Measurements from ENCODE around the gene HACD2. TPM values are rescaled to one million over a fixed set of nuclear protein-coding genes. Genes with fewer than 3 reads are reported as not detected.

The HACD2 gene
- total RNA-seq, 1 donor from 2014 or later, result 34.3 TPM

DNA sequence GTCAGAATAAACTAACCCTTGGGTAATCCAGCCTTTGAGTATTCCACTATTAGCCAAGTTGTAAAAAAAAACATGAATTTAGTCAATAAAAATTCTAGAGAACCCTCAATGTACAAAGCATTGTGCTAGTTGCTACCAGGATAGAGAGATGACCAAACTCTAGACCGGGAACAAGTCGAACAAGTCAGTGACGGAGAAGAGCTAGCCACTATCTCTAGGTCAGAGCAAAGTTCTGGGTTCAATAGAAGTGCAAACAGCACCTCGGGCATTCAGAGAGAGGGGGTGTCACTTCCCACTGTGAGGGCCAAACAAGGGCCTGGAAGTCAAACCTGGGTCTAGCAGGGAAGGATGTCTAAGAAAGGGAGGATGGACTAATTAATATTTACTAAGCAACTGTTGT is 133.7 kb downstream of the HACD2 start:
- TF ChIP-seq, protein P1, sequence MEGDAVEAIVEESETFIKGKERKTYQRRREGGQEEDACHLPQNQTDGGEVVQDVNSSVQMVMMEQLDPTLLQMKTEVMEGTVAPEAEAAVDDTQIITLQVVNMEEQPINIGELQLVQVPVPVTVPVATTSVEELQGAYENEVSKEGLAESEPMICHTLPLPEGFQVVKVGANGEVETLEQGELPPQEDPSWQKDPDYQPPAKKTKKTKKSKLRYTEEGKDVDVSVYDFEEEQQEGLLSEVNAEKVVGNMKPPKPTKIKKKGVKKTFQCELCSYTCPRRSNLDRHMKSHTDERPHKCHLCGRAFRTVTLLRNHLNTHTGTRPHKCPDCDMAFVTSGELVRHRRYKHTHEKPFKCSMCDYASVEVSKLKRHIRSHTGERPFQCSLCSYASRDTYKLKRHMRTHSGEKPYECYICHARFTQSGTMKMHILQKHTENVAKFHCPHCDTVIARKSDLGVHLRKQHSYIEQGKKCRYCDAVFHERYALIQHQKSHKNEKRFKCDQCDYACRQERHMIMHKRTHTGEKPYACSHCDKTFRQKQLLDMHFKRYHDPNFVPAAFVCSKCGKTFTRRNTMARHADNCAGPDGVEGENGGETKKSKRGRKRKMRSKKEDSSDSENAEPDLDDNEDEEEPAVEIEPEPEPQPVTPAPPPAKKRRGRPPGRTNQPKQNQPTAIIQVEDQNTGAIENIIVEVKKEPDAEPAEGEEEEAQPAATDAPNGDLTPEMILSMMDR (IDR thresholded peaks at IDR 0.05; ENCODE audit: insufficient read depth, low read depth, low read length), result no peak
- TF ChIP-seq EZH2 (IDR thresholded peaks at IDR 0.05; ENCODE audit: insufficient read depth, low read length), result no peak
- Histone ChIP-seq H3K9ac (ENCODE audit: low read length) (no peak overlapping the region), H3K27me3 (ENCODE audit: insufficient read depth, low read length) (peaks cover 42% of the 10 kb centered on the region), H3K4me1 (ENCODE audit: insufficient read depth, low read length) (no peaks in the 10 kb centered on the region), H2AFZ (ENCODE audit: low read depth, low read length) (no peak overlapping the region), H3K27ac (ENCODE audit: low read depth, low read length) (no peak overlapping the region), H3K79me2 (ENCODE audit: insufficient read depth, low read length) (no peaks in the 10 kb centered on the region), H3K4me3 (ENCODE audit: insufficient read depth, low read depth, low read length) (no peak overlapping the region), H3K9me3 (ENCODE audit: insufficient read depth, low read depth, low read length) (no peaks in the 10 kb centered on the region), H3K4me2 (ENCODE audit: low read length) (no peak overlapping the region), H4K20me1 (ENCODE audit: insufficient read depth, low read length) (no peaks in the 10 kb centered on the region), H3K36me3 (ENCODE audit: insufficient read depth, low read length) (no peaks in the 10 kb centered on the region)
- no peaks in the 10 kb centered on the region for H3K9me3 Mint-ChIP-seq (ENCODE audit: unreplicated experiment)
- peaks cover 55% of the 10 kb centered on the region for H3K27me3 Mint-ChIP-seq (ENCODE audit: low read depth, unreplicated experiment)
- H3K27ac Mint-ChIP-seq (ENCODE audit: unreplicated experiment), result no peak overlapping the region
- no peak overlapping the region for H3K4me3 Mint-ChIP-seq (ENCODE audit: unreplicated experiment)
- FAIRE-seq (no peak), DNase-seq (ENCODE audit: low read depth) (no peak)
- no peaks in the 10 kb centered on the region for H3K36me3 Mint-ChIP-seq (ENCODE audit: low read depth, unreplicated experiment)
- no peaks in the 10 kb centered on the region for H3K4me1 Mint-ChIP-seq (ENCODE audit: low read depth, unreplicated experiment)

DNA sequence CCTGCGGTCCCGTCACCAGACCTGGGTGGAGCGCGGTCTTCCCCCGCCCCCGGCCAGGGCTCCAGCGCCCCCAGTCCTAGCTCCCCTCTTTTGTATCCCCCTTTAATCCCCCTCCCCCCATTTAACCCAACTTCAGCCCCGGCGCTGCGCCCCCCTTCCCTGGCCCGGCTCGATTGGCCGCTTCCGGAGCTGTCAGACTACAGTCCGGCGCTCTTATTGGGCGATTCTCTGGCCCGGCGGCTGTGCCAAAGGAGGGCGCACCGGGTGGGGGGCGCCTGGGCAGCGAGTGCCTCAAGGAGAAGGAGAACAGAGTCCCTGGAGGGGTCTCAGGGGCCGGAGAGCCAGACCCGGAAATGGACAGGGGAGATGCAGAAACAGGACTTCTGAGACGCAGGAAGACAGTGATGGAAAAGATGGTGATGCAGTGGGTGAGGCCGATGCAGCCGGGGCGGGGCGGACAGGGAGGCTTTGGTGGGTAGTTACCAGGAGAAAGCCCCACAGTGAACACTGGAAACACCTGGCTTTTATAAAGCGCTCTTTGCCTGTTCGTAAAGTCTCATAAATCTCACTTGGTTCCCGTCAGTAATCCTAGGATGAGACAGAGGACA is 134.8 kb downstream of the HACD2 start:
- Histone ChIP-seq H3K36me3 (ENCODE audit: insufficient read depth, low read length) (no peaks in the 10 kb centered on the region), H3K4me1 (ENCODE audit: insufficient read depth, low read length) (no peaks in the 10 kb centered on the region), H3K9ac (ENCODE audit: low read length) (peak overlapping the region; percentile 18), H3K27me3 (ENCODE audit: insufficient read depth, low read length) (peaks cover 52% of the 10 kb centered on the region), H4K20me1 (ENCODE audit: insufficient read depth, low read length) (peaks cover 1% of the 10 kb centered on the region), H3K4me3 (ENCODE audit: insufficient read depth, low read depth, low read length) (peak overlapping the region; percentile 50), H3K79me2 (ENCODE audit: insufficient read depth, low read length) (no peaks in the 10 kb centered on the region), H3K9me3 (ENCODE audit: insufficient read depth, low read depth, low read length) (no peaks in the 10 kb centered on the region), H3K27ac (ENCODE audit: low read depth, low read length) (no peak overlapping the region), H2AFZ (ENCODE audit: low read depth, low read length) (peak overlapping the region; percentile 59), H3K4me2 (ENCODE audit: low read length) (peak overlapping the region; percentile 87)
- DNase-seq (ENCODE audit: low read depth), result no peak
- Mint-ChIP-seq H3K4me3 (ENCODE audit: unreplicated experiment) (peak overlapping the region; percentile 73), H3K27me3 (ENCODE audit: low read depth, unreplicated experiment) (peaks cover 56% of the 10 kb centered on the region), H3K27ac (ENCODE audit: unreplicated experiment) (peak overlapping the region; percentile 34), H3K4me1 (ENCODE audit: low read depth, unreplicated experiment) (no peaks in the 10 kb centered on the region), H3K9me3 (ENCODE audit: unreplicated experiment) (no peaks in the 10 kb centered on the region), H3K36me3 (ENCODE audit: low read depth, unreplicated experiment) (no peaks in the 10 kb centered on the region)
- TF ChIP-seq EZH2 (IDR thresholded peaks at IDR 0.05; ENCODE audit: insufficient read depth, low read length), result peak; percentile 10
- TF ChIP-seq, protein P1 (IDR thresholded peaks at IDR 0.05; ENCODE audit: insufficient read depth, low read depth, low read length), result no peak
- FAIRE-seq, result no peak
